ENCODE measurements around the gene C11orf91. TPM values are rescaled to one million over a fixed set of nuclear protein-coding genes. Genes with fewer than 3 reads are reported as not detected.
A peak's percentile ranks its signal among the peaks of the same experiment; 100 is the strongest.
"Not testable (repeated sequence)": the region's sequence is repeated elsewhere in the genome, so short reads cannot be mapped to it uniquely, and the experiment has no call there.

Gene C11orf91
- polyA plus RNA-seq, 1 donor, result not detected

DNA sequence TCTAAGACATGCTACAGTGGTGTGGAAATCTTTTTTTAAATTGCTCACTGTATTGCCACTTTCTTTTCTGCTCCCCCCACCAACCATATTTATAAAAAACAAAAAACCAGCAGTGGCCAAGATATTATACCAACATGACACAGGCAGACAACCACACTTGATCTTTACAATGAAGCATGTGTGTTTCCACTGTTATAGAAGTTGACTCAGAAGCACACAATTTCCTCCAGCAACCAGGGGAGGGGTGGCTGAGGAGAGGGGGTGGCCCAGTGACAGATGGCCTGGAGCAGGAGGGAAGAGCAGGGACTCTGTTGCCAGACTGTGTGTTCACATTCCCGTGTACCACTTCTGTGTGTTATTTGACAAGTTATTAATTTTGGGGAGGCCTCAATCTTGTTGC, 20.8 kb upstream of the C11orf91 start:
- no peak for DNase-seq

DNA sequence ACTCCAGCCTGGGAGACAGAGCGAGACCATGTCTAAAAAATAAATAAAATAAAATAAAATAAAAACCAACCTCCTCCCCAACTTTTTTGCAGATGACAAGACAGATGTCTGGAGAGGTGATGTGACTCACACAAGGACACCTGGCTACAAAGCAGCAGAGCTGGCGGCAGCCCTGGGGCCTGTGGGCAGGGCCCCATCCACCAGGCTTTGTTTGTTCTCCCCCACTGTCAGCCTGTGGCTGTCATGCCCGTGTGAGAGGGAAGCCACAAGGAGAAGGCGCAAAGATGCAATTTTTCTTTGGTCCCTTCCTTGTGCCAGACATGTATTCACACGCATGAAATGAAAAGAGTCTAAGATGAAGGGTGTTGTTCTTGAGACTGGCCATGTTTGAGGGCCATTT, 19.0 kb upstream of the C11orf91 start:
- DNase-seq, result no peak

DNA sequence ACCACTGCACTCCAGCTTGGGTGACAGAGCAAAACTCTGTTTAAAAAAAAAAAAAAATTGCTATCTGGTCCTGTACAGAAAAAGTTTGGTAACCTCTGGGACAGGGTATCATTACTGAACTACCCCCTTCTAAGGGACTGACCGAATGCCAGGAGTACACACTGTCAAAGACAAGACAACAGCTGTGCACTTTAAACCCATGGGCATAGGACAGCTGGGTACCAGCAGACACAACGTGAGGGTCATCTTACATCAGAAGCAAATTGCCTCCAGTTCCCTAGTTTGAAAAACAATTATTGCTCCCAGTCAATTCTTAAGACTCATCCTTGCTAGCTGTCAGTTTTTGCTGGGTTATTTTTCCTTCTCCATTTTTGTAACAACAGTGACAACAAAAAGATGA, 17.8 kb upstream of the C11orf91 start:
- DNase-seq, result no peak

DNA sequence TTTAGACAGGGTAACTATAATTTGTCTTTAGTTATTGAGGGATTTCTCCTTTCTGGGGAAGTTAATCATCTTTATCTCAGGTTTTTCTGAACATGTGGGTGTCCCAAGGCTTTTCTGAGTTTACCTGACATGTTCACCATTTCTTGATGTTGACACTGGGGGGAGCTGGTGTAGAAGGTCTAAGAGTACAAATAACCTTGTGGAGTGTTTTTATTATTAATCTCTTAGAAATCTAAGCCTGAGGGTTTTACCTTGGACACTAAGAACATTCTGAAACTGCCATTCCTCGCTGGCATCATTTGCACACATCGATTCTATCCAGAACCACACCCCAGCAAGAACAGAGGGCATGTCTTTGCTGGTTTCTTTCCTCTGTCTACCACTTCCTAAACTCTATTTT, 15.6 kb upstream of the C11orf91 start:
- DNase-seq, result no peak

DNA sequence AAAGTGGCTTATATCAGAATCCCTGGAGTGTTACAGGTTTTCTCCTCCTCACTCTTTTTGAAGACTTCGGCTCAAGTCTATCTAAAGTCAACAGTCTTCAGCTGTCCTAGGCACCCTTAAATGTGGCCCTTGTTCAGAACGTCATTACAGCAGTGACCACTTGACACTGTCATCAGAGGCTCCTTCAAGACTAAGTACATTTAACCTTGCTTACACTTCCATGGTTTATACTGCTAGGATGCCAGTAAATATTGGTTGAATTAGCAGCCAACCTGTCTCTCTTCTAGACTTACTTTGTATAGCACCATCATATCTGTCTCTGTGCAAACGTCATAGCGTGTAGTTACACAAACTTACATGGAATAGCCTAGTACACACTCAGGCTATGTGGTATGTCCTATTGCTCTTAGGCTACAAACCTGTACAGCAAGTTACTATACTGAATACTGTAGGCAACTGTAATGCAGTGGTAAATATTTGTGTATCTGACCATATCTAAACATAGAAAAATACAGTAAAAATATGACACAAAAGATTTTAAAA, 13.3 kb upstream of the C11orf91 start:
- no peak for DNase-seq

DNA sequence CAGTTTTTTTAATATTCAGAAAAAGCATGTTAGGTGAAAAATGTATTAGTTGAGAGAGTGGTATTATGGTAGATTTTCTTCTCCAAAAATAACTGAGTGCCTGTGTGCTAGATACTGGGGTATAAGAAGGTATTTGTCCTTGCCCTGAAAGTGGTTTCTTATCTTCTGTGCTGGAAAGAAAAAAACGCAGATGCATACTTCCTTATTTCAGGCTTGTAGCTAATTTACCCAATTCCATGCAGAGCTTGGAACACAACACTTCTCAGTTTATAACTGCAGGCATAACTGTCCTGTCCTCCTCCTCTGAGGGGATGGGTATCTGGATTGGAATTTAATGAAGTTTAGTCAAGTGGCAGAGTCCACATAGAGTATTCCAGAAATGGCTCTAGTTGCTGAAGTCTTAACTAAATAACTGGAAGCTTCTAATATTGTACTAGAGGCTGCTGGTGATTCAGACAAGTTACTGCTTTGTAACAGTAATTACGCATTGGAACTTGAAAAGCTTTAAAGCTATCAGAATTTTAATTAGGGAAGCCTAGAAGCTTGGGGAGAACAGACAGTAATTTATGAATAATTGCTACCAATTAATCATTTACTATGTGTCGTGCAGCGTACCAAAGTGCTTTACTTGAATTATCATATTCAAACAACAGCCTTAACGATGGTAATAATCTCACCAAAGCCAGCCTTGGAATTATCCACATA, 12.7 kb upstream of the C11orf91 start:
- no peak for DNase-seq

DNA sequence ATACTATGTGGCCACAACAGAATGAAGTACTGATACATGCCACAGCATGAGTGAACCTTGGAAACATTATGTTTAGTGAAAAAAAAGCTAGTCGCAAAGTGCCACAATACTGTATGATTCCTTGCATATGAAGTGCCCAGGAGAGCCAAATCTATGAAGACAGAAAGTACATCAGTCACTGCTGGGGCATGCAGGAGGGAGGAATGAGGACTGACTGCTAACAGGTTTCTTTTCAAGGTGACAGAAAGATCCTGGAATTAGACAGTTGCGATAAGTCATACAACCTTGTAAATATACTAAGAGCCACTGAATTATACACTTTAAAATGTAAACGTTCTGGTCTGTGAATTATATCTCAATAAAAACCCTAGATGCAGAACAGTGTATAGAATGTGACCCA, 11.8 kb upstream of the C11orf91 start:
- no peak for DNase-seq

DNA sequence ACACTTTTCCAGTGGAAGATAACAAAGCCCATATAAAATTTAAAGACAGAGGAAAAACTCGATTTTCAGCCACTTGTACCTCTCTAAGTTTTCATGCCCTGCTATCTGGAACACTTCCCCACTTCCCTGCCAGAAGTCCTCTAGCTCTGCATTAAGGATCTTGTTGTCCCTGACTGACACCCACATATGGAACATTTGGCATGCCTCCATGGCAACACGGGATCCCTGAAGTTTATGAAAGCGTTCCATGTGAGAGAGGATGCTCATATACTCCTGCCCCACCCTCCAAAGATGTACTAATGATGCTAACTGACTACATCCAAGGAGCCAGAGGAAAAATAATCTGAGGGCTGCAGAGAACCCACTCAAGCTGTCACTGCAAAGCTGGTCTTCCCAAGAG, 8.8 kb upstream of the C11orf91 start:
- DNase-seq, result no peak

DNA sequence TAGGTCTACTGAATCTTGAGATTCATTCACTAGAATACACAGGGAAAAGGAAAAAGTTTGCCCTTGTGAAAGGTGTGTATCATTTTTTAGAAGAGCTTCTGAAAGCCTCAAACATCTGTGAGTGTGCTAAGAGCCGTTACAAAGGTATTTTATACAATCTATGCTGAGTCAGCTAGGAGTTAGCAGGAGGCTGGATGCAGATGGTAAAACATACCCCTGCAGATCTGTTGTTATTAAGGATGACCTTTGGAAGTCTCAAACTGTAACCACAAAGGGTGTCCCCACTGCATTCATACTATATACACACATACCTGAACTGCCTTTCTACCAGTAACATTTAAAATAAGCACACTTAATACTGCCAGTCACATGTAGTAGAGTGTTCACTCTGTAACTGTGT, 8.4 kb upstream of the C11orf91 start:
- no peak for DNase-seq

DNA sequence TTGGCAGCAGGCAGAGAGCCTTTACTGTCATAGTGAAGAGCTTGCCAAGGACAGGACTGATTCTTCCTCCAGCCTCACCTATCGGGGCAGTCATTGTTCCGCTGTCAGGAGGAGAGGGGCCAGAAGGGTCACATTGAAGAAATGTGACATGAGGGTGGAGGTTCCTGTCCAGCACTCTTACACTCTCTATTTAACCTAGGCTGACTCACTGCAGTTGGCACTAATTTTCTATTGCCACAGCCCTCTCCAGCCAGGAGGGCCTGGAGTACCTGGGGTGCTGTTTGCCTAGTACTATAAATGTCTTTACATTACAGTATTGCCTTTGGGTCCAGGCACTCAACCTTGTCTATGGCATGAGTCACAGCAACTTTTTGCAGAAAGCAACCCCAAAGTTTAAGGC, 7.2 kb upstream of the C11orf91 start:
- DNase-seq, result not testable (repeated sequence)

DNA sequence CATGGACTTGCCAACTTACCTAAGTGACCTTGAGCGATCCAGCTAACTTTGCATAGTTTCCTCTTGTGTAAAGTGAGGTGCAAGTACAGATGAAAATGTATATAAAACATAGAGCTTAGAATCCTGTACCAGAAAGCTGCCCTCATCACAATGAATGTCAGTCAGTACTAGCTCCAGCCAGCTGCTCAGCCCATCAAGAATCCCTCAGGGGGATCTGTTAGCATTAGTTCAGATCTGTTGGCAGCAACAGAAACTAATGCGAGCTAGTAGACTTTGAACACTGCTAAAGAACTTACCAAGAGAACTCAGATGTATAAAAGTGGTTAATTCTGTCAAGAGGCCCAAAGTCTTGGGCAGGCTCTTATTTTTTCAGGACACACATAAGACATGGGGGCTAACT, 6.3 kb upstream of the C11orf91 start:
- DNase-seq, result no peak

DNA sequence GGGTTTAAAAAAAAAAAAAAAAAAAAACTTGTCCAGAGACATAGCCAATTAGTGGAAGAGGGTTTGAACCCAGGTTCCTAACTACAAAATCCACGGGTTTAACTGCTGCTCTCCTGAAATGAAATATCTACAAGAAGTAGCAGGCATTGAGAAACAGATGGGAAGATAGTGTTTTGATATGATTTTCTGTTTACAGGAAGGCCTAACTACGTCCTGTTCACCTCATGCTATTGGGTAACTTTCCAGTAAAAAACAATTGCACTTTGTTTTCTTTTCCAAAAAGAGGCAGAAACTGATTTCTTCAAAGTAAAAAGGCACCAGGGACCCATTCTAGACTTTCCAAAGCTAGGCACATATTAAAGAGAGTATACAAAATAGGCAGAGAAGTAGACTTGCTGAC, 5.9 kb upstream of the C11orf91 start:
- no peak for DNase-seq

DNA sequence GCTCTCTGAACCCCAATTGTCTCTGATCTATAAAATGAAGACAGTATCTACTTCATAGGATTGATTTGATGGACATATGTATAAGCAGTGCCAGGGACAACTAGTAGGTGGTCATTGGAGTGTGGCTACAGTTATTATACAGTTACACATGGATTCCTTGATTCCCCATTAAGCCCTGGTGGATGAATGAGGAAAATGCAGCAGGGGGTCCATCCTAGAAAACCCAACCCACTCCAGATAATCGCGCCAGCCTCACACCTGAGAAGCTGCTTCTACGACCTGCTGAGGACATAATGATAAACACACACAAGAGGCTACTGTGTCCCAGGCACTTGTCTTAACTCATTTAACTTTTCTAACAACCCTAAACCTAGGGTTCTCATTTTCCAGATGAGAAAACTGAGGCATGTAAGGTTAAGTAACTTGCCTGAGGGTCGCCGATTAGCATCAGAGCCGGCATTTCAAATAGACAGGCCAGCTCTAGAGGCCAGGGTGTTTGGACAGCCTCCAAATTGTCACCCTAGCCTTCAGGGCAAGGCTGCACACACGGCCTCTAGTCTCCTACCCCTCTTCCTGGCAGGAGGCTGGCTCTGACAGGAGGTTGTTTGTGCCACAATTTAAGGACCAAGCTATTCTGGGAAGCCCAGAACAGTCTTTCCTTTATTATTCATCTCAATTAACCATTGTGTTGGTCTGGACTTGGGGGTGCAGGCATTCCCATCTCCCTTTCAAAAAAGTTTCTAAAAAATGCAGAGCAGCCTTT, 3.8 kb upstream of the C11orf91 start:
- no peak for DNase-seq

DNA sequence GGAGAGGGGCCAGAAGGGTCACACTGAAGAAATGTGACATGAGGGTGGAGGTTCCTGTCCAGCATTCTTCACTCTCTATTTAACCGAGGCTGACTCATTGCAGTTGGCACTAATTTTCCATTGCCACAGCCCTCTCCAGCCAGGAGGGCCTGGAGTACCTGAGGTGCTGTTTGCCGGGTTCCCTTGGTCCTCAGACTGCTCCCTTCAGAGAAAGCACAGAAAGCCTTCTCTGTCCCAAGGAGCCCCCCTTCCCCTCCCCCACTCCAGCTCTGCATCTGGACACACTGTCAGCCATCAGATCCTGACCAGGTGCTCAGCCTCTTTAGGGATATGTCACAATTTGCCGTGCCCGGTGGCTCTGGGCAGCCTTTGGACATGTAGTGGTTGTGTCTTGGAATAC, 3.2 kb upstream of the C11orf91 start:
- no peak for DNase-seq

DNA sequence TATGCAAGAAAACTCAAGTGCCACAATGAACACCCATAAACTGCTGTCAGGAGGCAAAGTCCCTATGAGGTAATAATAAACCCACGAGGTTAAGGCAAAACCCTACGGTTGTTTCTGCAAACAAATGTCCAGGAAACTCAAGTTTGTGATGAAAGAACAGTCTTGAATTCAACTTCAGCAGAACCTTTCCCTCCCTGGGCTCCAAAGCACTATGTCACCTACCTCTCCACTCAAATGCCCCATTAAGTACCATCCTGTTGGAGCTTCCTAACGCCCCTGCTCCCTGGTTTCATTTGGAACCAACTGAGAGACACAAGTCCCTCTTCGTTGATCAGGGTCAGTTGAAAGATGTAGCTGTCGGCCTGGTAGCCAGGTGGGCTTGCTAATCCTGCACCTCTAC, 2.6 kb upstream of the C11orf91 start:
- DNase-seq, result no peak

DNA sequence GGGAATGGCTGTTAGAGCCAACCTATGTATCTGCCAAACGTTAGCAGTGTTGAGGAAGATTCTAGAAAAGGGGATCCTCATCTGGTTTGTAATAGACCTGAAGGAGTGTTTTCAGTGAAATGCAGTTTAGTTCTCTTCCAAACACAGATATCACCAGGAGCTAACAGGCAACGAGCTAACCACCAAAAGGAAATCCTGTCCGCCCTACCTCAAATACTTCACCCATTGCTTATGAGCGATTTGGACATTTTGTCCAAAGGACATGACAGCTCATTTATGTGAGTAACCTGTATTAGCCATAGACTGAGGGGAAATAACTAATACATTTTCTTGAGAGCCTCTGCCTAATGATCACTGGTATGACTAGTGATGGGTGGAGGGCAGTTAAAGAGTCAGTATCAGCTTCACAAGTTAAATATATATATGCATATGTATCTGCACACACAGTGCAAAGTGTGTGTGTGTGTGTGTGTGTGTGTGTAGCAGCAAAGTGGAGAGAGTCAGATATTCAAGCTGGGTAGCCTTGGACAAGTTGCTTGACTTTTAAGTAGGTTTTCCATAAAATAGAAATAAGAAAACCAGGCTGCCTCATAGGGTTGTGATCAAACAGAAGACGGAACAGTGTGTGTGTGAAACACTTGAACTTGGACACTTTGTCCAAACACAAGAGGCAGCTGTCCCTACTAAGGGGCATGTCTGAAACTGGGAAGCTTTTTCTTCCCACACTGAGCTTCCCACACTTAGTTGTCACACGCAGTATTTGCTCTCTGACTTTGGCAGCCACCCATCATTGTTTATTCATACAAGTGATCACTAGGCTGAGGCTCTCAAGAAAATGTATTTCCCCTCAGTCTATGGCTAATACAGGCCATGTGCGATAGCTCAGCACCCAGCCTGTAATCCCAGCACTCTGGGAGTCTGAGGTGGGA, 940 bp upstream of the C11orf91 start:
- DNase-seq, result peak; percentile 66

DNA sequence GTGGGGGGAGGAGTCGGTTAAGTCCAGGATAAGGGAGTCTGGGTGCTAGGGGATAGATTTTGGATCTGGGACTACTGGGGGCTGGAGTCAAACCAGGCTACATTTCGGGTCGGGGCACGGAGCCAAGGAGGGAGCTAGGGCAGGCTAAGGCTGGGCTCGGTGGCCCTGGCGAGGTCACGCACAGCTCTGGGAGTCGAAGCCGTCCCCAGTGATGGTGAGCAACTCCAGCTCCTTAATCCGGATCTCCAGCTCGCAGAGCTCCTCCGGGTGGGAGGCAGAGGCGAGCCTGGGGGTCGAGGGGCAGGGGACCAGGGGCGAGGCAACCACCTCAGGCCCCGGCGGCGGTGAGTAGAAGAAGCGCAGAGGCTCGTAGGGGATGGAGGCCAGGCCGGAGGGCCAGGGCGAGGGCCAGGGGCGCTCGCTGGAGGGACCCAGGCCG, 544 bp downstream of the C11orf91 start:
- peak; percentile 38 for DNase-seq

DNA sequence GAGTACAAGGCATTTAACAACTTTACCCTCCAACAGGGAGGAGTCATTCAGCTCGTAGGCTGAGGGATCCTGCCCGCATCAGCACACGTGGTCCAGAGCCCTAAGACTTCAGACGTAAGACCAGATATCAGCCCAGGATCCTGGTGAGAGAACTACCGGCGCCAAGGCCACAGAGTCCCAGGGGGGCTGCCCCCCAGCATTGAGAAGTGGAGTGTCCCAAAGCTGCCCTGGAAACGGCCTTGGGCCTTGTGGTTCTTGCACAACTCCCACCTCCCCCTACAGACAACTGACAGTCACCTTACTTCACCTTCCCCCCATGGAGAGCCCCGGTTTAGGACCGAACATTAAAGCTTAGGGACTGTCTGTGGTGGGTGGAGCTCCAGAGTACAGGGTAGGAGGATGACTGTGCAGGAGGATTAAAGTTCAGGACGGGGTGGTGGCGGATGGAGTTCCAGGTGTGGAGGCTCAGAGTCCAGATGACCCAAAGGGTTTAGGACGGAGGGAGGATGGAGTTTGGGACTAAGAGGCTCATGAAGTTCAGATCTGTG, 1.0 kb downstream of the C11orf91 start:
- no peak for DNase-seq

DNA sequence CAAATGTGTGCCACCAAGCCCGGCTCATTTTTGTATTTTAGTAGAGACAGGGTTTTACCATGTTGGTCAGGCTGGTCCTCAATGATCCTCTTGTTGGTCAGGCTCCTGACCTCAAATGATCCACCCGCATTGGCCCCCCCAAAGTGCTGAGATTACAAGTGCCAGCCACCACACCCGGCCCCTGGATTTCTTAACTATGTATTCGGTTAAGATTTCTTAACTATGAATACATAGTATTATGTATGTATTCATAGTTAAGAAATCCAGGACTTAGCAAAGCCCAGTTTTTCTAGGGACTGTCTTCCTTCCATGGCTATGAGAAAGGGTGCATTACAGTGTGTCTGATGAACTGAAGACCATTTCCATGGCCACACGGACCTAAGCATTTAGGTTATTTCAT, 1.7 kb downstream of the C11orf91 start:
- no peak for DNase-seq

DNA sequence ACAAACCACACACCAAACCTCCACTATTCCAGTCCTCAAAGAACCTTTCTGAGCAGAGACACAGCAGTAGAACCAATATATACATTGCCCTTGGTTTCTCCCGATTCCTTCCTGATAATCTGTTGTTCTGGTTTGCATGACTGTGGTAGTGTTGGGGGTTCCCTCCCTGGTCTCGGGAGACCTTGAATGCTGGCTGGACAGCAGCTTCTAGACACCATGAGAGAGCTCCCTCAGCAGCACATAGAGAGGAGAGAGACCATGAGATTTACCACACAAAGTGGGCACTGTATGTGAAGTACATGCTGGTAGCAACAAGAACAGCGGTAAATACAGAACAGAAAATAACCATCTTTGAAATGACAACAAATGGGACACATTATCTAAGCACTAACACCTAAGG, 2.6 kb downstream of the C11orf91 start:
- DNase-seq, result no peak

DNA sequence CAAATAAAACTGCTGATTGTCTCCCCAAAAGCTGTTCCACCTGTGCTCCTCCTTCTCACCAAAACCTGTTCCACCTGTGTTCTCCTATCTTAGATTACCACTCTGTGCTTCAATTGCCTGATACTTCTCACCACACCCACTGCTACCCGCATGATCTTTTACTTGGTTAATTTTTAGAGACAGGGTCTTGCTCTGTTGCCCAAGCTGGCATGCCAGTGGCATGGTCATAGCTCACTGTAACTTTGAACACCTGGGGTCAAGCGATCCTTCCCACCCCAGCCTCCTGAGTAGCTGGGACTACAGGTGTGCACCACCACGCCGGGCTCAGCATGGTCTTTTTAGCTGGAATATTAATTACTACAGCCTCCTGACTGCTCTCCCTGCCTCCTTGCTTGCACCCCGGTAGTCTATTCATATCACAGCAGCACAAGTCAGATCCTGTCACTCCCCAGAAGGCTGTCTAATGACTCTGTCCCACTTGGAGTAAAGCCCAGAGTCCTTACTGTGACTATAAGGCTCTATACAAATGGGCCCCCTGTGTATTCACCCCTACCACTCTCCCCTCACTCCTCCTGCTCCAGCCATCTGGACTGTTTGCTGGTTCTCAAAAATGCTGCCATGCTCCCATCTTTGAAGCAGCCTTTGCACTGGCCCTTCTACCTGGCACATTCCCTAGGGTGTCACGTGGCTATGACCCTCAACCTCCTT, 3.5 kb downstream of the C11orf91 start:
- DNase-seq, result no peak

DNA sequence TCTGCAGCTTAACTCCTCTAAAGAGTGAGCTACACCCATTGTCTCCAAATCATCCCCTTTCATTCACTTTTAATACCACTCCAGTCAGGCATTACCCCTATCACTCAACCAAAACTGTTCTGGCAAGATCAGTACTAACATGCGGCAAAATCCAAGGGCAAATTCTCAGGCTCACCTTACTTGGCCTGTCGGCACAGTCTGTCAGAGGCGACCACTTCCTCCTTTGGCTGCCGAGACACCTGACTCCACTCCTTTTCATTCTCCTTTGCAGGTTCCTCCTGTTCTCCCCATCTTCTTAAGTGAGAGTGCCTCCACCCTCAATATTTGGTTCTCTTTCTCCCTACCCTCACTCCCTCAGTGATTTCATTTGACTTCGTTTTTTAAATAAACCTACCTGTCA, 4.2 kb downstream of the C11orf91 start:
- DNase-seq, result no peak

Measured in hindlimb muscle (tissue), 1 donor.